Stimulated activated memory B cell treated with anti-CD40 and anti-IgM and Interleukin-4, amounts not matched to agents 10 μg/mL and 1 μg/mL and 100 μg/mL, for 72 hours (primary cell): ENCODE results near the gene SPDYE16.
"Not testable (repeated sequence)": the region's sequence is repeated elsewhere in the genome, so short reads cannot be mapped to it uniquely, and the experiment has no call there.

ENCODE experiments used
- ATAC-seq: fragments of 150-1000 bp; cut with Tn5 transposase; 2 replicates; pipeline ENCODE4 v1.10.0; 2021
- H3K27ac Mint-ChIP-seq: one replicate; pipeline ENCODE4 v1.8.0; 2022; ENCODE audit warnings: mild to moderate bottlenecking, mixed read lengths
- H3K27me3 Mint-ChIP-seq: one replicate; pipeline ENCODE4 v1.8.0; 2022; ENCODE audit warnings: mixed read lengths
- H3K36me3 Mint-ChIP-seq: one replicate; pipeline ENCODE4 v1.8.0; 2022; ENCODE audit warnings: mixed read lengths
- H3K4me1 Mint-ChIP-seq: one replicate; pipeline ENCODE4 v1.8.0; 2022; ENCODE audit warnings: mixed read lengths
- H3K4me3 Mint-ChIP-seq: one replicate; pipeline ENCODE4 v1.8.0; 2022; ENCODE audit warnings: mild to moderate bottlenecking, moderate library complexity, mixed read lengths
- H3K9me3 Mint-ChIP-seq: one replicate; pipeline ENCODE4 v1.8.0; 2022; ENCODE audit warnings: mixed read lengths

Gene SPDYE16

GRCh38 chr7:76543197-76543596 lies at the start of gene SPDYE16:
Gene SPDYE16, minus strand, starts transcription at chr7:76543297. Its CDS starts 1,838 bp downstream, at chr7:76541459.
- not testable (repeated sequence) for ATAC-seq, H3K4me1 Mint-ChIP-seq, H3K4me3 Mint-ChIP-seq, H3K9me3 Mint-ChIP-seq, H3K27ac Mint-ChIP-seq, H3K27me3 Mint-ChIP-seq, H3K36me3 Mint-ChIP-seq

GRCh38 chr7:76592694-76593093 lies 49.6 kb upstream of the SPDYE16 start:
- H3K27ac Mint-ChIP-seq, result peak overlapping the region; percentile 78
- not testable (repeated sequence) for H3K4me3 Mint-ChIP-seq, H3K27me3 Mint-ChIP-seq, H3K36me3 Mint-ChIP-seq, H3K9me3 Mint-ChIP-seq, ATAC-seq
- H3K4me1 Mint-ChIP-seq, result peaks cover 43% of the 10 kb centered on the region

- not testable (repeated sequence) for H3K27me3 Mint-ChIP-seq, H3K9me3 Mint-ChIP-seq, H3K36me3 Mint-ChIP-seq, H3K4me3 Mint-ChIP-seq
- peaks cover 45% of the 10 kb centered on the region for H3K4me1 Mint-ChIP-seq
- ATAC-seq, result peak; percentile 94
- H3K27ac Mint-ChIP-seq, result peak overlapping the region; percentile 78
Measured at GRCh38 chr7:76591602-76592304, 48.7 kb upstream of the SPDYE16 start.

GRCh38 chr7:76591033-76591432 lies 47.9 kb upstream of the SPDYE16 start:
- ATAC-seq, result not testable (repeated sequence)

GRCh38 chr7:76588586-76588985 lies 45.5 kb upstream of the SPDYE16 start:
- not testable (repeated sequence) for H3K4me3 Mint-ChIP-seq, H3K27me3 Mint-ChIP-seq, H3K36me3 Mint-ChIP-seq, H3K9me3 Mint-ChIP-seq
- peak overlapping the region; percentile 70 for H3K27ac Mint-ChIP-seq
- peaks cover 58% of the 10 kb centered on the region for H3K4me1 Mint-ChIP-seq
- peak; percentile 42 for ATAC-seq

More at GRCh38 chr7:76591033-76591432, 47.9 kb upstream of the SPDYE16 start:
- not testable (repeated sequence) for H3K36me3 Mint-ChIP-seq, H3K9me3 Mint-ChIP-seq, H3K4me3 Mint-ChIP-seq, H3K27me3 Mint-ChIP-seq
- Mint-ChIP-seq H3K4me1 (peaks cover 40% of the 10 kb centered on the region), H3K27ac (peak overlapping the region; percentile 78)

- not testable (repeated sequence) for H3K4me3 Mint-ChIP-seq, H3K27ac Mint-ChIP-seq, H3K27me3 Mint-ChIP-seq, H3K9me3 Mint-ChIP-seq, ATAC-seq
- Mint-ChIP-seq H3K4me1 (peaks cover 56% of the 10 kb centered on the region), H3K36me3 (peaks cover 12% of the 10 kb centered on the region)
Measured at GRCh38 chr7:76586585-76587315, 43.7 kb upstream of the SPDYE16 start.

GRCh38 chr7:76583636-76584281 lies 40.7 kb upstream of the SPDYE16 start:
- ATAC-seq, H3K27me3 Mint-ChIP-seq, H3K9me3 Mint-ChIP-seq, H3K36me3 Mint-ChIP-seq, H3K4me3 Mint-ChIP-seq: not testable (repeated sequence)
- Mint-ChIP-seq H3K27ac (peak overlapping the region; percentile 30), H3K4me1 (peaks cover 45% of the 10 kb centered on the region)

- peaks cover 38% of the 10 kb centered on the region for H3K4me1 Mint-ChIP-seq
- not testable (repeated sequence) for ATAC-seq, H3K27me3 Mint-ChIP-seq, H3K4me3 Mint-ChIP-seq, H3K9me3 Mint-ChIP-seq, H3K36me3 Mint-ChIP-seq
- H3K27ac Mint-ChIP-seq, result peak overlapping the region; percentile 30
Measured at GRCh38 chr7:76582848-76583631, 39.9 kb upstream of the SPDYE16 start.

GRCh38 chr7:76575919-76576655 lies 33.0 kb upstream of the SPDYE16 start:
- ATAC-seq, H3K4me3 Mint-ChIP-seq, H3K27me3 Mint-ChIP-seq, H3K4me1 Mint-ChIP-seq, H3K27ac Mint-ChIP-seq, H3K9me3 Mint-ChIP-seq: not testable (repeated sequence)
- peaks cover 11% of the 10 kb centered on the region for H3K36me3 Mint-ChIP-seq

GRCh38 chr7:76575431-76575830 lies 32.3 kb upstream of the SPDYE16 start:
- H3K36me3 Mint-ChIP-seq, result peaks cover 11% of the 10 kb centered on the region
- H3K27me3 Mint-ChIP-seq, H3K4me1 Mint-ChIP-seq, ATAC-seq, H3K9me3 Mint-ChIP-seq, H3K4me3 Mint-ChIP-seq, H3K27ac Mint-ChIP-seq: not testable (repeated sequence)

- peaks cover 23% of the 10 kb centered on the region for H3K36me3 Mint-ChIP-seq
- H3K4me3 Mint-ChIP-seq, ATAC-seq, H3K9me3 Mint-ChIP-seq, H3K4me1 Mint-ChIP-seq, H3K27me3 Mint-ChIP-seq, H3K27ac Mint-ChIP-seq: not testable (repeated sequence)
Measured at GRCh38 chr7:76572296-76572695, 29.2 kb upstream of the SPDYE16 start.

GRCh38 chr7:76570324-76570775 lies 27.3 kb upstream of the SPDYE16 start:
- not testable (repeated sequence) for H3K27me3 Mint-ChIP-seq, H3K27ac Mint-ChIP-seq, H3K4me3 Mint-ChIP-seq, ATAC-seq, H3K9me3 Mint-ChIP-seq
- Mint-ChIP-seq H3K4me1 (peaks cover 13% of the 10 kb centered on the region), H3K36me3 (peaks cover 34% of the 10 kb centered on the region)

- Mint-ChIP-seq H3K4me1 (peaks cover 22% of the 10 kb centered on the region), H3K36me3 (peaks cover 42% of the 10 kb centered on the region)
- not testable (repeated sequence) for H3K4me3 Mint-ChIP-seq, ATAC-seq, H3K9me3 Mint-ChIP-seq, H3K27me3 Mint-ChIP-seq, H3K27ac Mint-ChIP-seq
Measured at GRCh38 chr7:76568742-76569141, 25.6 kb upstream of the SPDYE16 start.

GRCh38 chr7:76567753-76568152 lies 24.7 kb upstream of the SPDYE16 start:
- H3K27me3 Mint-ChIP-seq, H3K9me3 Mint-ChIP-seq, H3K4me3 Mint-ChIP-seq, H3K27ac Mint-ChIP-seq, ATAC-seq: not testable (repeated sequence)
- Mint-ChIP-seq H3K4me1 (peaks cover 26% of the 10 kb centered on the region), H3K36me3 (peaks cover 44% of the 10 kb centered on the region)
